HG02870 (cell line): ENCODE measurements around the gene TM9SF3.
"Not testable (repeated sequence)": the region's sequence is repeated elsewhere in the genome, so short reads cannot be mapped to it uniquely, and the experiment has no call there.

ENCODE experiments used
- ATAC-seq: cut with Tn5 transposase; IDR thresholded peaks from one replicate; pipeline ENCODE4 v1.9.1; 2021; ENCODE audit warnings: mild to moderate bottlenecking, moderate library complexity; ENCODE audit not compliant: unreplicated experiment

TM9SF3 gene

GRCh38 chr10:96570983-96571964, 15.5 kb downstream of the TM9SF3 start:
- no peak for ATAC-seq

DNA sequence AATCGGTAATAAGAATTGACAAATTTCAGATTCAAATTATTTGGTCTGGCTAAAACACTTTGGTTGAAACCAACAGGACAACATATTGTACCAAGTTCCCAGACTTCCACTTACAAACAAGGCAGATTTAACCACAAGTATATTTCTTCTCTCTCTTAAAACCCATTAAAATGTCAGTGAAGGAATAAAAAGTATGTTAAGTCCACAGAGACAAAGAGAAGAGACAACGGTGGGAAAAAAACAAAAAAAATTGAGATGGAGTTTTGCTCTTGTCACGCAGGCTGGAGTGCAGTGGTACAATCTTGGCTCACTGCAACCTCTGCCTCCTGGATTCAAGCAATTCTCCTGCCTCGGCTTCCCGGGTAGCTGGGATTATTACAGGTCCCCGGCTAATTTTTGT, 16.3 kb downstream of the TM9SF3 start:
- no peak for ATAC-seq

DNA sequence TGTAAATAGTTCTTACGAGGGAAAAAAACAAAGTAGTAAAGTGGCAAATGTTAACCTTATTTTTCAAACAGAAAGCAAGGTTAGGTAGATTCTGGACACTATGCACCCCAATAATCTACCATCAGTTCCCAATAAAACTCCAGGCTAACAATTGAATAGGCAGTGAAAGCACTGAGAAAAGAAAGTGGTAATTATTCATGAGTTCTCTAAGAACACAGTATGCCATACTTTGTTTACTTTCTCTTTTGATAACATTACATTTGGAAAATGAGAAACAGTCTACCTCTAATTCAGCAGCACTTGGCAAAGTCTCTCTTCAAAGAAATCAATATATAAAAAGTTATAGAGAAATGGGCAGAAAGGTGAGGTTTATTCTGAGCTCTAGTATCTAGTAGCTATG, 18.4 kb downstream of the TM9SF3 start:
- ATAC-seq: no peak

DNA sequence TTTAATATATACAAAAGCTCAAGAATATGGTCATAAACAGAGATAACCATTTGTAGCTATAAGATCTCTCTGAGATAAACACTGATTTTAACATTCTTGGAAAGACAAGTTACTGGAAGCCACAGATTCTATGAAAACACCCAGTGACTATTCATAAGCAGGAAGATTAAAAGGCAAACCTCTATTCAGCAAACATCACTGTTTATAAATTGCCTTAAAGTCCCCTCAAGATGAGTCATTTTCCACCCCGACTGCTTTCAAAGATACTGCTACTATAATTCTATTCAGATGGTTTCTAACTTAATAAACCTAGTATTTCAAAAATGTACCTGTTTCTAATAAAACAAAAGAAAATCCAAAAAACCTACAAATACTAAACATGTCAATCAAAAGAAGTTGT, 21.0 kb downstream of the TM9SF3 start:
- ATAC-seq: no peak

DNA sequence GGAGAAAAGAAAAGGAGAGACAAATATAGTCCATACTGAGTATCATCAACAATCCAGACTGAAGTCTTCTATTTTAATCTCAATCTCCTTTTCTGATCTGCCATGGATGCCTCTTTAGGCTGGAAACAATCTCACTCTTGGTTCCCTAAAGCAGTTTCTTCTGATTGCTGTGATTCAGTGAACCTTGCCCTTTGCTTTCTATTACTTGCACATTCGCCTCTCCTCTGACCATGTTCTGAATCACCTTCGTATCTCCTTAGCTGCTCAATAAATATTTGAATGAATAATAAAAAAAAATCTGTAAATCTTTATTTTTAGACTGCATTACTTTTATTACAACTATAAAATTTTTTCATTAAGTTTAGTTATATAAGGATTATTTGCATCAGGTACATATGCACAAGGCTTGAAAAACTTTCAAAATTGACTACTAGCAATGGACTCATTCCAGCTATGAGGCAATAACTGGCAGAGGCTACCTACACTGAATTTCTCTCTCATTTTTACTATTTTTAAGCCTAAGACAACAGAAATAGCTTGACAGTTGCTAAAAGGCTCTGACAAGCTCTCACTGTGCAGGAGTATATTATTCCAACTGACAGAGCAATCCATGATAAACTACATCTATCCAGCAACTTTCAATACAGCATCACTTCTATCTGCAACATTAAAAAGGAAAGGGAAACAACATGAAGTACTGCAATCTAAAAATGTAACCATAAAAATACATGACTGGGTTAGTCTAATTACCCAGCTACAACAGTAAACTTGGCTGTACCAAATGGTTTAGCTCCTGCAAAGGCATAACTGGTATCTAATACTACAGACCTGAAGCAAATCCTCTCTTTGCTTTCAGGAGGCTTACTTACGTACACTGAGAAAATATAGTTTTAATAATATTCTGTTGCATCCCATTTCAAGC, 25.6 kb downstream of the TM9SF3 start:
- no peak for ATAC-seq

DNA sequence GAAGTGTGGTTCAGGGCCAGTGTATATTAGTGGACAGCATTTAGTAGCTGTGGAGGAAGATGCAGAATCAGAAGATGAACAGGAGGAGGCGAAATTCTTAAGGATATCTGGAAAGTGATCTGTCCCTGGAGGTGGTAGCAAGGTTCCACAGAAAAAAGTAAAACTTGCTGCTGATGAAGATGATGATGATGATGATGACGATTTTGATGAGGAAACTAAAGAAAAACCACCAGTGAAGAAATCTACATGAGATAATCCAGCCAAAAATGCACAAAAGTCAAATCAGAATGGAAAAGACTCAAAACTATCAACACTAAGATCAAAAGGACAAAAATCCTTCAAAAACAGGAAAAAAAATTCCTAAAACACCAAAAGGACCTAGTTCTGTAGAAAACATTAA, 26.3 kb downstream of the TM9SF3 start:
- ATAC-seq: no peak

DNA sequence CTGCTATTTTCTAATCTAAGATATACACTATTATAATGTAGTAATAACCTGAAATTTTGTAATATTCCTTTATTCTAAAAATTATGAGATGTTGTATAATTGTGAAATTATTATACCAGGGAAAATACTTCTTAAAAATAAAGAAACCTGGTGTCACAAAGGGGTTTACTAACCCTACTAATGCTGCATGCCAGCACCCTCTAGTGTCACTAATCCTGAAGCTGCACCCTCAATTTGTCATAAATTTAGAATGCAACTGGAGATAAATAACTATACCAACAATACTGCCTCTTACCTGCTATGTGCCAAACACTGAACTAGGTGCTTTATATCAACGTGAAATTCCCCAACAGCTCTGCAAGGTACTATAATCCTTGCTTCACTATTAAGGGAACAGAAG, 30.8 kb downstream of the TM9SF3 start:
- ATAC-seq: no peak

- no peak for ATAC-seq
Measured at GRCh38 chr10:96555330-96555729, 31.5 kb downstream of the TM9SF3 start.

DNA sequence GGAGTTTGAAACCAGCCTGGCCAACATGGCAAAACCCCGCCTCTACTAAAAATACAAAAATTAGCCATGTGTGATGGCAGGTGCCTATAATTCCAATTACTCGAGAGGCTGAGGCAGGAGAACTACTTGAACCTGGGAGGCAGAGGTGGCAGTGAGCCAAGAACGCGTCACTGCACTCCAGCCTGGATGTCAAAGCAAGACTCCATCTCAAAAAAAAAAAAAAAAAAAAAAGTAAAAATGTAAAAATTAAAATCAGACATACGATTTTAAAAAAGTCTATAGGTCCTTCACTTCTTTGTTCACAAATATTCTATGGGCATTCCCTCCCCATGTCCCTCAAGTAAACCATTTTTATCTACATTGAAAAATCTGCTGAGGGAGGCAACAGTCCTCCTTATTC, 38.2 kb downstream of the TM9SF3 start:
- no peak for ATAC-seq

DNA sequence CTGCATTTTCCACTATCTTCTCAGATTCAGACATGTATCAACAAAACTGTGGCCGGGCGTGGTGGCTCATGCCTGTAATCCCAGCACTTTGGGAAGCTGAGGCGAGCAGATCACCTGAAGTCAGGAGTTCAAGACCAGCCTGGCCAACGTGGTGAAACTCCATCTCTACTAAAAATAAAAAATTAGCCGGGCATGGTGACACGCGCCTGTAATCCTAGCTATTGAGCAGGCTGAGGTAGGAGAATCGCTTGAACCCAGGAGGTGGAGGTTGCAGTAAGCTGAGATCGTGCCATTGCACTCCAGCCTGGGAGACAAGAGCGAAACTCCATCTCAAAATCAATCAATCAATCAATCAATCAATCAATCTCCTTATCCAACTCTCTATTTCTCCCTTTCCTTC, 41.3 kb downstream of the TM9SF3 start:
- ATAC-seq: not testable (repeated sequence)

GRCh38 chr10:96541921-96542320, 44.9 kb downstream of the TM9SF3 start:
- ATAC-seq: no peak

- ATAC-seq: no peak
Measured at GRCh38 chr10:96540240-96540639, 46.6 kb downstream of the TM9SF3 start.

DNA sequence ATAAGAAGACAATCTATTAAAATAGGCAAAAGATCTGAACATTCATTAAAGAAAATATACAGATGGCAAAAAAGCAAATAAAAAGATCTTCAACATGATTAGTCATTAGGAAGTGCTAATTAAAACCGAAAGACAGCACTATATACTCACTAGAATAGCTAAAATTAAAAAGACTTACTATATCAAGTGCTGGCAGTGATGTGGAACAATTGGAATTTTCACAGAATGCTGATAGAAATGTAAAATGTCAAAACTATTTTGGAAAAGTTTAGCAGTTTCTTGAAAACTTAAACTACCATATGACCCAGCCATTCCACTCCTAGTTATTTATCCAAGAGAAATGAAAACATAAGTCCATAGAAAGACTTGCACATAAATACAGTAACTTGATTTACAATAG, 48.1 kb downstream of the TM9SF3 start:
- no peak for ATAC-seq

GRCh38 chr10:96536129-96536528, 50.7 kb downstream of the TM9SF3 start:
- ATAC-seq: no peak

DNA sequence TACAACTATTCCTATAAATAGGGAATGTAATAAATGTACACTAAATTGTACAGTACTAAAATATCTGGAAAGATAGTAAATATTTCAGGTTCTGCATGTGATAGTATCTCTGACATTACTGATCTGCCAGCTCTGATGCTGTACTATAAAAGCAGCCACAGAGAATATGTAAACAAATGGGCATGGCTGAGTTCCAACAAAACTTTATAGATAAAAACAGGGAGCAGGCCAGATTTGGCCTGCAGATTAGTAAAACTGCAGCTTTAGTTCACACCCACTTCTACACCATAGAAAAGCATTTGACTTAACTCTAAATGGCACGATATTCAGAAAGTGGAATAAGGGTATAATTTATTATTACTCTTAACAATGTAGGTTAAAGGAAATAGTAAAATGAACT, 54.3 kb downstream of the TM9SF3 start:
- no peak for ATAC-seq

GRCh38 chr10:96529634-96530279, 57.1 kb downstream of the TM9SF3 start:
- ATAC-seq: no peak

DNA sequence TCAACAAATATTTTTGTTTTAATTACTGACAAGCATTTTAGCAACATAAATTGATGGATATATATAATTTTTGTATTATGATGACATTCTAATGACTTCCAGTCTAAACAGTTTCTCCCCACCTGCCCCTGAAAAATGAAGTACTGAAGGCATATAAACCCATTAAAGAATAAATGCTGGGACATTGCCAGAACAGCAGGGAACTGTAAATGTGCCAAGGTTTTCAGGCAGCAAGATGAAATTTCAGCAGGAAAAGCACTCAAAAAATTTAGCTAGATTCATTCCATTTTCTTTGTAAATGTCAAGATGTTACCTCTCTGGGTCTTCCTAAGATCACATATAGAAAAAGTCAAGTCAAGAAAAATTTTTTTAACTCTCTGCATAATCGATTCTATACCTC, 62.1 kb downstream of the TM9SF3 start:
- ATAC-seq: no peak

DNA sequence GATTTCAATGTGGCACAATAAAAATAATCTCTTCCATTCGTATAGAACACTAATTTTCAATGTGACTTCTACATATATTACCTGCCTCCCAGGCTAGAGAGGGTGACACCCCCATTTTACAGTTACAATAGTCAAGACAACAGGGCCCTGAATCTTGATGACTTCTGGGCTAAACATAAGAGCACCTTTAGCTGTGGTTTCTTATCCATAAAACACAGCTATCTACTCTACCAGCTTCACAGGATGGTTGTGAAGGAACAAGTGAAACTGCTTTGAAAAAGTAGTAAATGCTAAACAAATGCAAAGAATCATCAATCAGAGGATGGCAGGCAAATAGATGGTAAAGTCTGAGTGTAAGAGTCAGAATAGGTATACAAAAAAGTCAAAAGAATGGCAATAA, 69.5 kb downstream of the TM9SF3 start:
- no peak for ATAC-seq

GRCh38 chr10:96516337-96516736, 70.5 kb downstream of the TM9SF3 start:
- ATAC-seq: no peak

DNA sequence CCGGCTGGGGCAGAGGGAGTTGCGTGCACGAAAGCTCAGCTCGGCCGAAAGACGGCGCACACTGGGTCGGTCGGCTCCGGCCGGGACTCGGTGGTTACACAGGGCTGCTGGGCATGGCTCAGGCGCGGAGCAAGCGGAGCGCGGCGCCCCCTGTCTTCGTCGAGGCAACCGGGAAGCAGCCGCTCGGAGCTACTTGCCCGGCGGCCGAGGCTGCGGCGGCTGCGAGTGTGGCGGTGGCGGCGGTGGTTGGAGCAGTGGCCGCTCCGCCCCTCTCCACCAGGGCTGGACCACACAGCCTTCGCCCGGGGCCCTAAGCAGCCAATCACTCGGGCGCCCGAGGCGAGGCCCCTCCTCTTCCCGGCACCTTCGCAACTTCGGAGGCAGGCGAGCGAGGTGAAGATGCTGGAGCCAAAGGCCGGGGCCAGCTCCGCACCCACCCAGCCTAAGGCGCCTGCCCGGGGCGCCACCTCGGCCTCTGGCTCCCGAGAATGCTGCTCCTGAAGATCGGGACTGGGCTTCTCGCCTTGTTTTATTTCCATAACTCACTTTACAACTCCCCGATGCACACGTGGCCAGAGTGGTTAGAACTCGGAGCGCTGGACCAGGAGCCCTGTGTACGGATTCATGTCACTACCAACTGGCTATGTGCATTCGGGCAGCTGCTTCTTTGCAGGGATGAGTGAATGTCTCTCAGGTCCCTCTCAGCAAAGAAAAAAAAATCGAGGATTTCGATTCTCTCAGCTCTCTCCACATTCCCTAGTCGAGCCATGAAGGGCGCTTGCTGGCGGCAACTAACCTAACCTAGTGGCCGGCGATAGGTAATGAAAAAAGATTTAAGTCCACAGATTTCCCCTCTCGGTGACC, 72.9 kb downstream of the TM9SF3 start, which contains the start of gene TLL2:
Gene TLL2 (minus strand): TSS at position 229 of the 864 bp plus-strand sequence. CDS start 241 bp downstream, outside the sequence.
- ATAC-seq: peak; percentile 70
